Activated CD4-positive, alpha-beta T cell treated with anti-CD3 and anti-CD28 coated beads, Interleukin-2, amount 50 U/mL, for 24 hours (primary cell): Measurements from ENCODE around the gene INIP.
"Not testable (repeated sequence)": the region's sequence is repeated elsewhere in the genome, so short reads cannot be mapped to it uniquely, and the experiment has no call there.

ENCODE experiments used
- DNase-seq, 2 donors: peaks; one replicate each; pipeline ENCODE4 v3.0.0-alpha.2; 2020; ENCODE audit warnings: low read depth in 1 of 2, low spot score in 1 of 2

The INIP gene

DNA sequence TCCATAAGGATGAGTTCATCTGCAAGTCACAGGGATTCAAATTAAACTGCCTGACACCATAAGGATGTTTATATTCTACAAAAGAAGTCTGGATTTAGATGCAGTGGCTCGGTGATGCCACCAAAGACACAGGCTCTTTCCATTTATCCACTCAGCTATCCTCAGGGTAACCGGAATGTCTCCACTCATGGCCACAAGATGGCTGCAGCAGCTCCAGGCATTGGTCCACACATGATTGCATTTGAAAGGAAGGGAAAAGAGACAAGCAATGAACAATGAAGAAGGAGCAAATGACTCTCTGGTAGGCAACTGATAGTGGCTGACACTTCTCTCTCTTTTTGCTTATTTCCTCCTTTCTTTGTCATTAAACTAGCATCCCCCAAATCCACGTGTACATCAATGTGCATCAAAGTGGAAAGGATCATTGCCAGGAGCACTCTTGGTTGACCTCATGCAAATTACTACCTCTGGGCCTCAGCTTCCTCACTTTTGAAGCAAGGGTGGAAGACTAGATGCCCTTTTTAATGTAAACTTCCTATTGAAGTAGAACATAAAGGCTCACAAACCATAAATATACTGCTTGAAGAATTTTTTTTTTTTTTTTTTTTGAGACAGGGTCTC lies 25.4 kb upstream of the INIP start:
- DNase-seq, result no peak

- DNase-seq, result no peak
Observed at GRCh38 chr9:112734892-112735291, 17.0 kb upstream of the INIP start.

GRCh38 chr9:112731971-112732370 lies 14.1 kb upstream of the INIP start:
- DNase-seq, result no peak

GRCh38 chr9:112728401-112728800 lies 10.5 kb upstream of the INIP start:
- no peak for DNase-seq

- no peak for DNase-seq
Observed at GRCh38 chr9:112726428-112726827, 8.5 kb upstream of the INIP start.

DNA sequence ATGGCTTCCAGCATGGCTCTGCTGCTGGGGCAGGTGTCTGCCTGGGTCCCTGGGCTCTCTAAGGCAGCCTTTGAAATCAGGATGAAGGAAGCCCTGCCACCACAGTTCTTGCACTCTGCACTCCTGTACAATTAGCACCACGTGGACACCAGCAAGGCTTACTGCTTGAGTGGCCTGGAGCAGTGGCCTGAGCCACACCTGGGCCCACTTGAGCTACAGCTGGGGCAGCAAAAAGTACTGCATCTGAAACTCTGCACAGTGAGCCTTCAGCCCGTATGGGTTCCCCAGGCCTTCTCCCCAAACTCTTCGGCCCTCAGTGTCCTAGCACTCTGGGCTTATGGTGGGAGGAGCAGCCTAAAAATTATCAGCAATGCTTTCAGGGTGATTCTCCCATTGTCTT lies 8.0 kb upstream of the INIP start:
- DNase-seq, result no peak

DNA sequence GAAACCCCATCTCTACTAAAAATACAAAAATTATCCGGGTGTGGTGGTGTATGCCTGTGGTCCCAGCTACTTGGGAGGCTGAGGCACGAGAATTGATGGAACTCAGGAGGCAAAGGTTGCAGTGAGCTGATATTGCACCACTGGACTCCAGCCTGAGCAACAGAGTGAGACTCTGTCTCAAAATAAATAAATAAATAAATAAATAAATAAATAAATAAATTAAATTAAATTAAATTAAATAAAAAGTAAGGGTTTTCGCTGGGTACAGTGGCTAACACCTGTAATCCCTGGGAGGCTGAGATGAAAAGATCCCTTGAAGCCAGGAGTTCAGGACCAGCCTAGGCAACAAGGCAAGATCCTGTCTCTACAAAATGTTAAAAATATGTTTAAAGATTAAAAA lies 4.8 kb upstream of the INIP start:
- not testable (repeated sequence) for DNase-seq

GRCh38 chr9:112720113-112720780 lies 2.3 kb upstream of the INIP start:
- DNase-seq, result no peak

DNA sequence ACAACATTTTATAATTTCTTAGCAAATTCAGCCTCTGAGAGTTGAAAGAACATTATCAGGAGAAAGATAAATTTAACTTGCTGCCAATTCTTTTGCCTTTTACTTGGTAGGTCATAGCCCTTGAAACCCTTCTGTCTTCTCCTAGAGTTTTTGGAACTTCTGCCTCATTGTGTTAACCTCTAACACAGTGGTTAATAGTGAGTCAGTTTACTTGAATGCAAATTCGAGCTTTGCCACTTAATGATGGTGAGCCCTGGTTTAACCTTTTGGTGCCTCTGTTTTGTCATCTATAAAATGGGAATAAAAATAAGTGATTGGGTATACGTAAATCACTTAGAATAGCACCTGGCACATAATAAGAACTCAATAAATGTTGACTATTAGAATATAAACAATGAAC lies 1.8 kb upstream of the INIP start:
- no peak for DNase-seq

GRCh38 chr9:112719241-112719691 lies 1.3 kb upstream of the INIP start:
- DNase-seq, result no peak

GRCh38 chr9:112712678-112713077 lies 5.2 kb downstream of the INIP start:
- DNase-seq, result no peak

- no peak for DNase-seq
Observed at GRCh38 chr9:112711050-112711689, 6.7 kb downstream of the INIP start.

DNA sequence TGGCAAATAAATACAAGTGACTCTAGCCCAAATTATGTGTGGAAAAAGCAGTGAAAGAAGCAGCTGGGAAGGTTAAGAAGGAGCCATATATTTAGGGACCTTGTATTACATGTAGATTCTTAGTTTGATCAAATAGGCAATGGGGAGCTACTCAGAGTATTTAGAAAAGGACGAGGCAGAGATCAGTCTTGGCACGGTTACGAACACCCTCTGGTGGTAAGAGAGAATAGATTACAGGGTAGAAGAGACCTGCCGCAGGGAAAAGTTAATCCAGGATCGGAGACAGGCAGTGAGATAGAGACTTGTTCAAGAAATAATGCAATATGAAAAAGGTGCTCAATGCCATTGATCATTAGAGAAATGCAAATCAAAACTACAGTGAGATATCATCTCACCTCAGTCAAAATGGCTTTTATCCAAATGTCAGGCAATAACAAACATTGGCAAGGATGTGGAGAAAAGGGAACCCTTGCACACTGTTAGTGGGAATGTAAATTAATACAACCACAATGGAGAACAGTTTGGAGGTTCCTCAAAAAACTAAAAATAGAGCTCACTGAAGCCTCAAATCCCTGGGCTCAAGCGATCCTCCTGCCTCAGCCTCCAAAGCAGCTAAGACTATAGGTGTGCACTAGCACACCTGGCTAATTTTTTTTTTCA lies 12.0 kb downstream of the INIP start:
- no peak for DNase-seq

DNA sequence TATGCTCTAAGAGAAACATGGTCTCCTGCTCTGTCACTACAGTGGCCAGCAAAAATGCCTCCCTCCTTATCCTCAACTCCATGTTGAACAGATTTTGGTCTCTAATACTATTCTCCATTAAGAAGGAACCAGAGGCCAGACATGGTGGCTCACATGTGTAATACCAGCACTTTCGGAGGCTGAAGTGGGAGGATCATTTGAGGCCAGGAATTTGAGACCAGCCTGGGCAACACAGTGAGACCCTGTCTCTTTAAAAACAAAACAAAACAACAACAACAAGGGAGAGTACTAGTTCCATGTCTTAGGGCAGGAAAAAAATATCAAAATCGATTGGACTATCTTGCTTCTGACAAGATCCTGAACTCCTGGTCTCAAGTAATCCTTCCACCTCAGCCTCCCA lies 14.6 kb downstream of the INIP start:
- DNase-seq, result no peak

GRCh38 chr9:112700085-112700484 lies 17.8 kb downstream of the INIP start:
- DNase-seq, result no peak

DNA sequence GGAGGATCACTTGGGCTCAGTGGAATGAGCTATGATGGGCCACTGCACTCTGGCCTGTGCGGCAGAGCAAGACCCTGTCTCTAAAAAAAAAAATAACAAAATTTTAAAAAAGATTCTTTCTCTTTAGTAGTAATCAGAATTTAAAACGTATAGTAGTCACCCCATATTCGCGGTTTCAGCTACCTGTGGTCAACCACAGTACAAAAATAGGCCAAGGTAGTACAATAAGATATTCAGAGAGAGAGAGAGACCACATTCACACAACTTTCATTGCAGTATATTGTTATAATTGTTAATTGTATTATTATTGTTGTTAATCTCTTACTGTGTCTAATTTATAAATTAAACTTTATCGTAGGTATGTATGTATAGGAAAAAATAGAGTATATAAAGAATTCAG lies 18.7 kb downstream of the INIP start:
- no peak for DNase-seq

DNA sequence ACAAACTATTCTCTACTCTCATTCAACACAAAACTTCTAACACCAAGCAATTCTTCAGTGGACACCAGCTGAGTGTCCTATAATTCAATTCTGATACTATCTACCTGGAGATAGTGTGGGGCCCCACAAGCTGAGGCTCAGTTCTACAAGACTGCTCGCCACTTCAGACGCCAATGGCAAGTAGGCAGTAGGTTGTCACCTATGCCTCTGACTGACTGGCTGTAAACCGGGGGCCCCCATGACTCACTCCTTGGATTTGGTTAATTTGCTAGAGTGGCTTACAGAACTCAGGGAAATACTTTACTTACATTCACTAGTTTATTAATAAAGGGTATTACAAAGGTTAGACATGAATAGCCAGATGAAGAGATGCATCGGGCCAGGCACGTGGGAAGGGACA lies 21.5 kb downstream of the INIP start:
- no peak for DNase-seq

DNA sequence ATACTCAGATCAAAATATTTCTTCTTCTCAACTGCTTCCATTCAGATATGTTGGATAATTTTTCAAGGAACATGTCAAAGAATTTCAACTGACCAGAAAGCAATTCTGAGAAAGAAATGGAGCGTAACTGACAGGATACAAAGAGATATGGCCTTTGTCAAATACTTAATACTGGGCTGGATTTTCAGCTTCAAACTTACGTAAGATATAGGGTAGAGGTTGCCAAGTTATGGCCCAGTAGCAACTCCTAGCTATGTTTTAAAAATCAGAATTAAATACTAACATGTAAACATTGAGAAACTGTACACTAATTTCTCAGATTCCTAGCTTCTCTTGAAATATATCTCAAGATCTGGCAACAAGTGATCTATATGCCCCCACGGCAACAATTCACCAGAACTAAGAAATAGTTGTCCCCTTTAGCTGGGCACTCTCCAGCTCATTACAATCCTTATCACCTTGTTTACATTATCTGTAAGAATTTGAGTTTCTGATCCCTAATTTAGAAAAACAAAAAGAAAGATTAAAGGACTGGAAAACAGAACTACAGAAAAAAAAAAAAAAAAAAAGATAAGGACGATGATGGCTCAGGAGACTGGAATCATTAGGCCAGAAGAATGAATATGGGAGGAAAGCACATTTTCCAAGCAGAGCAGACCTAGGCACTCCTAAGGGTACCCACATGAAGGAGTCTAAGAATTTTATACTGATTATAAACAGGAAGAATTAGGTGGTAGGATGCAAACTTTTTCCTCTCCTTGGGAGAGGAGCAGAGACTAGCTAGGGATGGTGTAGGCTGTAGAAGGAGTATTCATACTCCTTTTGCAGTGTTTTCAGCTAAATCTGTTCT lies 23.0 kb downstream of the INIP start:
- DNase-seq, result no peak

GRCh38 chr9:112689161-112689740 lies 28.7 kb downstream of the INIP start:
- no peak for DNase-seq

- DNase-seq, result no peak
Observed at GRCh38 chr9:112680731-112681402, 37.0 kb downstream of the INIP start.
